ENCODE results near the gene IFT52. TPM values are rescaled to one million over a fixed set of nuclear protein-coding genes. Genes with fewer than 3 reads are reported as not detected.

Gene IFT52
- total RNA-seq, 2 experiments from 2014 or later: 13.7 to 15.5 TPM

- no peaks in the 10 kb centered on the region for H3K9me3 Mint-ChIP-seq
- Histone ChIP-seq H3K9me3 (ENCODE audit: control insufficient read depth in 1 of 2, insufficient read depth in 1 of 2, low read length in 2 of 2) (no peaks in the 10 kb centered on the region), H3K4me3 (ENCODE audit: low read length) (no peak overlapping the region), H3K4me1 (ENCODE audit: insufficient read depth, low read length) (peaks cover 7% of the 10 kb centered on the region), H3K36me3 (ENCODE audit: insufficient read depth, low read length) (no peaks in the 10 kb centered on the region), H3K27ac (ENCODE audit: low read depth in 1 of 2, low read length in 2 of 2) (peak overlapping the region in 1 of 2 donors; percentile 17), H3K27me3 (ENCODE audit: control insufficient read depth in 1 of 2, insufficient read depth in 2 of 2, low read length in 2 of 2) (no peaks in the 10 kb centered on the region)
- H3K4me3 Mint-ChIP-seq: no peak overlapping the region
- no peaks in the 10 kb centered on the region for H3K4me1 Mint-ChIP-seq (ENCODE audit: low read depth)
- POLR2A ChIA-PET: no interaction called here
- TF ChIP-seq CTCF (IDR thresholded peaks at IDR 0.05): no peak
- DNase-seq (peak in 2 of 14 experiments; percentile 21 to 41), ATAC-seq (ENCODE audit: poor library complexity) (no peak)
- CTCF ChIA-PET: interaction anchor here (1.1 kb wide), 1 partner anchor 69 kb away, joined by 3 read pairs; no protein-coding TSS in a partner anchor
- no peaks in the 10 kb centered on the region for H3K27me3 Mint-ChIP-seq
- H3K27ac Mint-ChIP-seq: no peak overlapping the region
- H3K36me3 Mint-ChIP-seq (ENCODE audit: low read depth): no peaks in the 10 kb centered on the region
- intact Hi-C loops (cut with DNase I, micrococcal nuclease): no loop called here
Observed at GRCh38 chr20:43681991-43682410, 91.3 kb downstream of the IFT52 start.

GRCh38 chr20:43682446-43682845, 91.7 kb downstream of the IFT52 start:
- H3K9me3 Mint-ChIP-seq: no peaks in the 10 kb centered on the region
- no peaks in the 10 kb centered on the region for H3K27me3 ChIP-seq (ENCODE audit: control insufficient read depth in 1 of 2, insufficient read depth in 2 of 2, low read length in 2 of 2)

GRCh38 chr20:43686820-43687219, 96.1 kb downstream of the IFT52 start:
- H3K27ac Mint-ChIP-seq: no peak overlapping the region
- H3K4me3 Mint-ChIP-seq: no peak overlapping the region
- no peaks in the 10 kb centered on the region for H3K27me3 Mint-ChIP-seq
- H3K27me3 ChIP-seq (ENCODE audit: control insufficient read depth in 1 of 2, insufficient read depth in 2 of 2, low read length in 2 of 2): no peaks in the 10 kb centered on the region
- no peak overlapping the region for H3K27ac ChIP-seq (ENCODE audit: low read depth in 1 of 2, low read length in 2 of 2)
- no peaks in the 10 kb centered on the region for H3K36me3 Mint-ChIP-seq (ENCODE audit: low read depth)
- H3K4me3 ChIP-seq (ENCODE audit: low read length): no peak overlapping the region
- no peaks in the 10 kb centered on the region for H3K36me3 ChIP-seq (ENCODE audit: insufficient read depth, low read length)
- DNase-seq: no peak
- ChIA-PET POLR2A (interaction anchor here (0.8 kb wide), 1 partner anchor 69 kb away, joined by 3 read pairs; no protein-coding TSS in a partner anchor), CTCF (no interaction called here)
- intact Hi-C loops (cut with DNase I, micrococcal nuclease): no loop called here
- H3K4me1 ChIP-seq (ENCODE audit: insufficient read depth, low read length): peaks cover 4% of the 10 kb centered on the region
- no peaks in the 10 kb centered on the region for H3K9me3 Mint-ChIP-seq
- no peaks in the 10 kb centered on the region for H3K4me1 Mint-ChIP-seq (ENCODE audit: low read depth)
- TF ChIP-seq CTCF (IDR thresholded peaks at IDR 0.05): no peak
- no peak for ATAC-seq (ENCODE audit: poor library complexity)
- H3K9me3 ChIP-seq (ENCODE audit: control insufficient read depth in 1 of 2, insufficient read depth in 1 of 2, low read length in 2 of 2): no peaks in the 10 kb centered on the region

More at GRCh38 chr20:43682446-43682845, 91.7 kb downstream of the IFT52 start:
- H3K27ac Mint-ChIP-seq: no peak overlapping the region
- CTCF ChIA-PET: no interaction called here
- peaks cover 7% of the 10 kb centered on the region for H3K4me1 ChIP-seq (ENCODE audit: insufficient read depth, low read length)
- no peaks in the 10 kb centered on the region for H3K9me3 ChIP-seq (ENCODE audit: control insufficient read depth in 1 of 2, insufficient read depth in 1 of 2, low read length in 2 of 2)
- no peak overlapping the region for H3K4me3 Mint-ChIP-seq
- H3K36me3 Mint-ChIP-seq (ENCODE audit: low read depth): no peaks in the 10 kb centered on the region
- no peaks in the 10 kb centered on the region for H3K4me1 Mint-ChIP-seq (ENCODE audit: low read depth)
- POLR2A ChIA-PET: no interaction called here
- TF ChIP-seq CTCF (IDR thresholded peaks at IDR 0.05): no peak
- intact Hi-C loops (cut with DNase I, micrococcal nuclease): no loop called here
- DNase-seq (no peak), ATAC-seq (ENCODE audit: poor library complexity) (no peak)
- H3K27me3 Mint-ChIP-seq: no peaks in the 10 kb centered on the region
- H3K4me3 ChIP-seq (ENCODE audit: low read length): no peak overlapping the region
- no peaks in the 10 kb centered on the region for H3K36me3 ChIP-seq (ENCODE audit: insufficient read depth, low read length)
- H3K27ac ChIP-seq (ENCODE audit: low read depth in 1 of 2, low read length in 2 of 2): no peak overlapping the region
